ENCODE results near the gene BSPRY. TPM values are rescaled to one million over a fixed set of nuclear protein-coding genes. Genes with fewer than 3 reads are reported as not detected.

Gene BSPRY
- total RNA-seq, 1 experiment from 2014 or later, result 0.13 TPM

DNA sequence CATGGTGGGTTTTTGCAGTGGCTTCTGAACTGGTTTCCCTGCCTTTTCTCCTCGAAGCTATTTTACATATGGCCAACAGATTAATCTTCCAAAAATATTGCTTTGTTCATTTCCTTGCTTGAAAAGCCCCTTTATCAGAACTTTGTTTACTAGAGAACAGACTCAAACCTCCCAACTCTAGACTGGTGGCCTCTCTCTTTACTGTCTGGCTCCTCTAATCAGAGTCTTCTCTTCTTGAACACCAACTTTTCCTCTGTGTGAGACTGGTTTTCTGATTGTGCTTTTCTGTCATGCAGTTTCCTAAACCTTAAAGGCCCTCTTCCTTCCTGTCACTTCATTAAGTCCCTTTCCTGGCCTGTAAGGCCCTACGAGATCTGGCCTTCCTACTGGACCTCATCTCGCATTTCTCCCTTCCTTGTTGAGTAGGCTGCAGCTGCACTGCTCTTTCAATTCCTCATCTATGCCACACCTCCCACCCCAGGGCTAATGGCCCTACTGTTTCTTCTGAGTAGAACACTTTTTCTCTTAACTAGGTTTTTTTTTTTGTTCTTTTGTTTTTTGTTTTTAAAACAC is 66.9 kb downstream of the BSPRY start:
- H3K9me3 ChIP-seq (ENCODE audit: control insufficient read depth, insufficient read depth, low read depth, low read length), result no peaks in the 10 kb centered on the region
- BruUV-seq (replicated peaks), result no TSS peak
- H3K27me3 ChIP-seq (ENCODE audit: control insufficient read depth, insufficient read depth, low read length), result no peaks in the 10 kb centered on the region
- intact Hi-C loops (cut with micrococcal nuclease; ENCODE audit: unreplicated experiment) (no loop called here), in situ Hi-C loops (cut with HindIII; ENCODE audit: low pct_unique_long_range_greater_than_20kb, low sequenced_read_pairs) (no loop called here)
- ChIA-PET POLR2A (no interaction called here), CTCF (no interaction called here)
- DNase-seq (ENCODE audit: low read depth, low spot score) (no peak), ATAC-seq (no peak)
- H3K4me1 ChIP-seq (ENCODE audit: control insufficient read depth, insufficient read depth, low read length), result no peaks in the 10 kb centered on the region
- H3K27ac ChIP-seq (ENCODE audit: low read length), result no peak overlapping the region
- H3K36me3 ChIP-seq (ENCODE audit: control insufficient read depth, insufficient read depth, low read length), result no peaks in the 10 kb centered on the region
- no peak for TF ChIP-seq POLR2AphosphoS5 (IDR thresholded peaks at IDR 0.05; ENCODE audit: low read depth, low read length)
- TF ChIP-seq, protein P1, sequence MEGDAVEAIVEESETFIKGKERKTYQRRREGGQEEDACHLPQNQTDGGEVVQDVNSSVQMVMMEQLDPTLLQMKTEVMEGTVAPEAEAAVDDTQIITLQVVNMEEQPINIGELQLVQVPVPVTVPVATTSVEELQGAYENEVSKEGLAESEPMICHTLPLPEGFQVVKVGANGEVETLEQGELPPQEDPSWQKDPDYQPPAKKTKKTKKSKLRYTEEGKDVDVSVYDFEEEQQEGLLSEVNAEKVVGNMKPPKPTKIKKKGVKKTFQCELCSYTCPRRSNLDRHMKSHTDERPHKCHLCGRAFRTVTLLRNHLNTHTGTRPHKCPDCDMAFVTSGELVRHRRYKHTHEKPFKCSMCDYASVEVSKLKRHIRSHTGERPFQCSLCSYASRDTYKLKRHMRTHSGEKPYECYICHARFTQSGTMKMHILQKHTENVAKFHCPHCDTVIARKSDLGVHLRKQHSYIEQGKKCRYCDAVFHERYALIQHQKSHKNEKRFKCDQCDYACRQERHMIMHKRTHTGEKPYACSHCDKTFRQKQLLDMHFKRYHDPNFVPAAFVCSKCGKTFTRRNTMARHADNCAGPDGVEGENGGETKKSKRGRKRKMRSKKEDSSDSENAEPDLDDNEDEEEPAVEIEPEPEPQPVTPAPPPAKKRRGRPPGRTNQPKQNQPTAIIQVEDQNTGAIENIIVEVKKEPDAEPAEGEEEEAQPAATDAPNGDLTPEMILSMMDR (IDR thresholded peaks at IDR 0.05), result no peak
- TF ChIP-seq TCF7L2 (IDR thresholded peaks at IDR 0.05; ENCODE audit: low read depth, low read length), result no peak
- no peak for TF ChIP-seq SIN3A (IDR thresholded peaks at IDR 0.05; ENCODE audit: borderline replicate concordance, insufficient read depth, low read depth, low read length)
- TF ChIP-seq, protein P2, sequence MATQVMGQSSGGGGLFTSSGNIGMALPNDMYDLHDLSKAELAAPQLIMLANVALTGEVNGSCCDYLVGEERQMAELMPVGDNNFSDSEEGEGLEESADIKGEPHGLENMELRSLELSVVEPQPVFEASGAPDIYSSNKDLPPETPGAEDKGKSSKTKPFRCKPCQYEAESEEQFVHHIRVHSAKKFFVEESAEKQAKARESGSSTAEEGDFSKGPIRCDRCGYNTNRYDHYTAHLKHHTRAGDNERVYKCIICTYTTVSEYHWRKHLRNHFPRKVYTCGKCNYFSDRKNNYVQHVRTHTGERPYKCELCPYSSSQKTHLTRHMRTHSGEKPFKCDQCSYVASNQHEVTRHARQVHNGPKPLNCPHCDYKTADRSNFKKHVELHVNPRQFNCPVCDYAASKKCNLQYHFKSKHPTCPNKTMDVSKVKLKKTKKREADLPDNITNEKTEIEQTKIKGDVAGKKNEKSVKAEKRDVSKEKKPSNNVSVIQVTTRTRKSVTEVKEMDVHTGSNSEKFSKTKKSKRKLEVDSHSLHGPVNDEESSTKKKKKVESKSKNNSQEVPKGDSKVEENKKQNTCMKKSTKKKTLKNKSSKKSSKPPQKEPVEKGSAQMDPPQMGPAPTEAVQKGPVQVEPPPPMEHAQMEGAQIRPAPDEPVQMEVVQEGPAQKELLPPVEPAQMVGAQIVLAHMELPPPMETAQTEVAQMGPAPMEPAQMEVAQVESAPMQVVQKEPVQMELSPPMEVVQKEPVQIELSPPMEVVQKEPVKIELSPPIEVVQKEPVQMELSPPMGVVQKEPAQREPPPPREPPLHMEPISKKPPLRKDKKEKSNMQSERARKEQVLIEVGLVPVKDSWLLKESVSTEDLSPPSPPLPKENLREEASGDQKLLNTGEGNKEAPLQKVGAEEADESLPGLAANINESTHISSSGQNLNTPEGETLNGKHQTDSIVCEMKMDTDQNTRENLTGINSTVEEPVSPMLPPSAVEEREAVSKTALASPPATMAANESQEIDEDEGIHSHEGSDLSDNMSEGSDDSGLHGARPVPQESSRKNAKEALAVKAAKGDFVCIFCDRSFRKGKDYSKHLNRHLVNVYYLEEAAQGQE (IDR thresholded peaks at IDR 0.05; ENCODE audit: insufficient read depth in 1 of 2, low read depth in 2 of 2, low read length in 1 of 2), result no peak
- H3K4me3 ChIP-seq (ENCODE audit: low read depth in 2 of 2, low read length in 2 of 2), result no peak overlapping the region

DNA sequence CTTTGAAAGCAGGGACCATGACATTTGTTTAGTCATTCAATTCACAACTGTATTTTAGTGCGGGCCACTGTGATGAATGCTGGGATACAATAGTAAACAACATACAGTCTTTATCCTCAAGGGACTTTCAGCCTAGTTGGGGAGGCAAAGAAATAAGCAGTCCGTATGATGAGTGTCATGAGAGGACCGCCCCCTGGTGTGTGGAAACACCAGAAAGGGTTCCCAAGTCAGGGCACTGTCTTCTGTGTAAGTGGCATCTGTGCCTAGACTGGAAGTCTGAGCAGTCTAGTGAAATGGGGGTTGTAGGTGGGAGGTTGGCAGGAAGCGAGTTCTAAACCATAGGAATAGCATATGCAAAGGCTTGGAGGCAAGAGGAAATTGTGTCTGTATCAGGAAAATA is 68.0 kb downstream of the BSPRY start:
- intact Hi-C loops (cut with micrococcal nuclease; ENCODE audit: unreplicated experiment) (no loop called here), in situ Hi-C loops (cut with HindIII; ENCODE audit: low pct_unique_long_range_greater_than_20kb, low sequenced_read_pairs) (no loop called here)
- Histone ChIP-seq H3K27me3 (ENCODE audit: control insufficient read depth, insufficient read depth, low read length) (no peaks in the 10 kb centered on the region), H3K4me3 (ENCODE audit: low read depth in 2 of 2, low read length in 2 of 2) (no peak overlapping the region), H3K27ac (ENCODE audit: low read length) (no peak overlapping the region), H3K36me3 (ENCODE audit: control insufficient read depth, insufficient read depth, low read length) (no peaks in the 10 kb centered on the region), H3K4me1 (ENCODE audit: control insufficient read depth, insufficient read depth, low read length) (no peaks in the 10 kb centered on the region), H3K9me3 (ENCODE audit: control insufficient read depth, insufficient read depth, low read depth, low read length) (no peaks in the 10 kb centered on the region)
- TF ChIP-seq TCF7L2 (IDR thresholded peaks at IDR 0.05; ENCODE audit: low read depth, low read length) (no peak), POLR2AphosphoS5 (IDR thresholded peaks at IDR 0.05; ENCODE audit: low read depth, low read length) (no peak), SIN3A (IDR thresholded peaks at IDR 0.05; ENCODE audit: borderline replicate concordance, insufficient read depth, low read depth, low read length) (no peak)
- TF ChIP-seq, protein P2 (IDR thresholded peaks at IDR 0.05; ENCODE audit: insufficient read depth in 1 of 2, low read depth in 2 of 2, low read length in 1 of 2), result no peak
- TF ChIP-seq, protein P1 (IDR thresholded peaks at IDR 0.05), result no peak
- ChIA-PET CTCF (no interaction called here), POLR2A (no interaction called here)
- DNase-seq (ENCODE audit: low read depth, low spot score) (no peak), ATAC-seq (no peak)
- BruUV-seq (replicated peaks), result no TSS peak
